Thymus (tissue), 11 donors: ENCODE measurements around the gene KCNB1. TPM values are rescaled to one million over a fixed set of nuclear protein-coding genes. Genes with fewer than 3 reads are reported as not detected.
A peak's percentile ranks its signal among the peaks of the same experiment; 100 is the strongest.

Experiments used
- DNase-seq, 9 donors: peaks; one replicate each; pipeline ENCODE4 v3.0.0-alpha.2; 2013; ENCODE audit warnings: low spot score in 9 of 9, low read depth in 6 of 9, missing footprints in 1 of 9
- H3K27ac ChIP-seq, 2 donors: one replicate each; pipeline ENCODE4 v1.5.1; 2013; ENCODE audit warnings: control low read depth in 1 of 2, low read depth in 1 of 2, low read length in 1 of 2, mild to moderate bottlenecking in 1 of 2, moderate library complexity in 1 of 2
- H3K27me3 ChIP-seq, 2 donors: one replicate each; pipeline ENCODE4 v1.5.1; 2013; ENCODE audit warnings: low read length in 1 of 2; ENCODE audit not compliant: control insufficient read depth in 2 of 2, insufficient read depth in 1 of 2
- H3K36me3 ChIP-seq, 2 donors: one replicate each; pipeline ENCODE4 v1.5.1; 2013; ENCODE audit warnings: low read length in 1 of 2, mild to moderate bottlenecking in 1 of 2, moderate library complexity in 1 of 2; ENCODE audit not compliant: control insufficient read depth in 2 of 2, insufficient read depth in 2 of 2
- H3K4me1 ChIP-seq, 2 donors: one replicate each; pipeline ENCODE4 v1.5.1; 2013; ENCODE audit warnings: low read length in 2 of 2; ENCODE audit not compliant: control insufficient read depth in 2 of 2, insufficient read depth in 2 of 2
- H3K4me3 ChIP-seq, 2 donors: one replicate each; pipeline ENCODE4 v1.5.1; 2013; ENCODE audit warnings: low read length in 2 of 2, control low read depth in 1 of 2, mild to moderate bottlenecking in 1 of 2
- H3K9me3 ChIP-seq, 2 donors: one replicate each; pipeline ENCODE4 v1.5.1; 2013; ENCODE audit warnings: low read length in 1 of 2, mild to moderate bottlenecking in 1 of 2; ENCODE audit not compliant: control insufficient read depth in 2 of 2, insufficient read depth in 1 of 2
- WGBS: extraction: QIAGEN DNeasy Blood & Tissue Kit; methylation state at CpG from one replicate; pipeline ENCODE4 v1.1.7; 2013; 5-methylcytosine and 5-hydroxymethylcytosine counted together
- polyA plus RNA-seq: library from polyadenylated mRNA; stranded (reverse); fragments of 200-250 nt; gene quantifications from one replicate; pipeline ENCODE4 v1.2.3, GENCODE V29; 2013
- total RNA-seq: library from RNA; stranded (reverse); fragments of 120-200 nt; gene quantifications from one replicate; pipeline ENCODE4 v1.2.4, GENCODE V29; 2013
- donor health status: healthy.

Gene KCNB1
- total and polyA plus RNA-seq, 2 donors = 0.09 to 0.55 TPM

- H3K4me1 ChIP-seq = no peaks in the 10 kb centered on the region
- WGBS = 72% methylated on average over 7 of the region's 7 CpGs
- no peaks in the 10 kb centered on the region for H3K36me3 ChIP-seq
- H3K27me3 ChIP-seq = no peaks in the 10 kb centered on the region
- no peaks in the 10 kb centered on the region for H3K9me3 ChIP-seq
- H3K27ac ChIP-seq = no peak overlapping the region
- H3K4me3 ChIP-seq = no peak overlapping the region
- no peak for DNase-seq
These were observed 90.8 kb downstream of the KCNB1 start for GRCh38 chr20:49391404-49392245.

GRCh38 chr20:49389854-49390253 is 92.6 kb downstream of the KCNB1 start:
- DNase-seq = no peak
- Histone ChIP-seq H3K27me3 (no peaks in the 10 kb centered on the region), H3K27ac (no peak overlapping the region), H3K36me3 (no peaks in the 10 kb centered on the region), H3K4me1 (no peaks in the 10 kb centered on the region), H3K9me3 (no peaks in the 10 kb centered on the region), H3K4me3 (no peak overlapping the region)
- WGBS = 93% methylated on average over 2 of the region's 2 CpGs

- DNase-seq = no peak
- Histone ChIP-seq H3K36me3 (no peaks in the 10 kb centered on the region), H3K27ac (no peak overlapping the region), H3K4me1 (no peaks in the 10 kb centered on the region), H3K27me3 (no peaks in the 10 kb centered on the region), H3K4me3 (no peak overlapping the region), H3K9me3 (no peaks in the 10 kb centered on the region)
These were observed 93.7 kb downstream of the KCNB1 start for GRCh38 chr20:49388744-49389143.

- Histone ChIP-seq H3K36me3 (no peaks in the 10 kb centered on the region), H3K27me3 (no peaks in the 10 kb centered on the region), H3K9me3 (no peaks in the 10 kb centered on the region), H3K4me3 (no peak overlapping the region), H3K27ac (no peak overlapping the region), H3K4me1 (no peaks in the 10 kb centered on the region)
- WGBS = 87% methylated on average over 4 of the region's 4 CpGs
- no peak for DNase-seq
These were observed 94.9 kb downstream of the KCNB1 start for GRCh38 chr20:49387581-49387939.

GRCh38 chr20:49386848-49387580 is 95.5 kb downstream of the KCNB1 start:
- H3K4me3 ChIP-seq = no peak overlapping the region
- no peaks in the 10 kb centered on the region for H3K9me3 ChIP-seq
- no peaks in the 10 kb centered on the region for H3K27me3 ChIP-seq
- WGBS = 53% methylated on average over 6 of the region's 6 CpGs
- H3K27ac ChIP-seq = no peak overlapping the region
- DNase-seq = no peak
- no peaks in the 10 kb centered on the region for H3K4me1 ChIP-seq
- H3K36me3 ChIP-seq = no peaks in the 10 kb centered on the region

- no peak overlapping the region for H3K27ac ChIP-seq
- no peaks in the 10 kb centered on the region for H3K4me1 ChIP-seq
- H3K27me3 ChIP-seq = no peaks in the 10 kb centered on the region
- H3K9me3 ChIP-seq = no peaks in the 10 kb centered on the region
- no peak overlapping the region for H3K4me3 ChIP-seq
- 70% methylated on average over 1 of the region's 1 CpG for WGBS
- H3K36me3 ChIP-seq = no peaks in the 10 kb centered on the region
- peak in 3 of 9 donors; percentile 5 to 23 (median 8) for DNase-seq
These were observed 97.0 kb downstream of the KCNB1 start for GRCh38 chr20:49385465-49385864.

- Histone ChIP-seq H3K36me3 (no peaks in the 10 kb centered on the region), H3K27ac (no peak overlapping the region), H3K9me3 (no peaks in the 10 kb centered on the region), H3K27me3 (peaks cover 0 to 2% of the 10 kb centered on the region in 2 donors), H3K4me1 (no peaks in the 10 kb centered on the region), H3K4me3 (no peak overlapping the region)
- 46% methylated on average over 16 of the region's 16 CpGs for WGBS
- DNase-seq = peak in 7 of 9 donors; percentile 12 to 53 (median 21)
These were observed 97.7 kb downstream of the KCNB1 start for GRCh38 chr20:49384437-49385434.

GRCh38 chr20:49381558-49382493 is 100.6 kb downstream of the KCNB1 start:
- Histone ChIP-seq H3K4me3 (no peak overlapping the region), H3K27me3 (peaks cover 0 to 2% of the 10 kb centered on the region in 2 donors), H3K27ac (no peak overlapping the region), H3K36me3 (no peaks in the 10 kb centered on the region), H3K4me1 (no peaks in the 10 kb centered on the region), H3K9me3 (no peaks in the 10 kb centered on the region)
- DNase-seq = peak in 2 of 9 donors; percentile 6 to 25
- WGBS = 81% methylated on average over 14 of the region's 14 CpGs
